Forelimb muscle (tissue), 1 donor: ENCODE measurements around the gene RAPGEF3. TPM values are rescaled to one million over a fixed set of nuclear protein-coding genes. Genes with fewer than 3 reads are reported as not detected.

Experiments used
- DNase-seq: peaks from one replicate; pipeline ENCODE4 v3.0.0-alpha.2; 2013; ENCODE audit warnings: low read depth
- polyA plus RNA-seq: library from polyadenylated mRNA; unstranded; fragments of 120-200 nt; gene quantifications from one replicate; pipeline ENCODE4 v1.2.1, GENCODE V29; 2013; ENCODE audit not compliant: insufficient read length

The RAPGEF3 gene
- polyA plus RNA-seq, 1 donor, result 11.6 TPM

DNA sequence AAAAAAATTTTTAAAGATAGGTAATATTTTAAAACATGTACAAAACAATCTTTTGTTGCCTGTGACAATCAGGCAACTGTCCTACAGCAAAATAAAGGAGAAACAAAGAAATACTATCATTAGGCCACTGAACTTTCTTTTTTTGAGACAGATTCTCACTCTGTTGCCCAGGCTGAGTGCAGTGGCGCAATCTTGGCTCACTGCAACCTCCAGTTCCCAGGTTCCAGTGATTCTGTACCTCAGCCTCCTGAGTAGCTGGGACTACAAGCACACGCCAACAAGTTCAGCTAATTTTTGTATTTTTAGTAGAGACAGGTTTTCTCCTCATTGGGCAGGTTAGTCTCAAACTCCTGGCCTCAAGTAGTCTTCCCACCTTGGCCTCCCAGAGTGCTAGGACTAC, 69.5 kb downstream of the RAPGEF3 start:
- no peak for DNase-seq

DNA sequence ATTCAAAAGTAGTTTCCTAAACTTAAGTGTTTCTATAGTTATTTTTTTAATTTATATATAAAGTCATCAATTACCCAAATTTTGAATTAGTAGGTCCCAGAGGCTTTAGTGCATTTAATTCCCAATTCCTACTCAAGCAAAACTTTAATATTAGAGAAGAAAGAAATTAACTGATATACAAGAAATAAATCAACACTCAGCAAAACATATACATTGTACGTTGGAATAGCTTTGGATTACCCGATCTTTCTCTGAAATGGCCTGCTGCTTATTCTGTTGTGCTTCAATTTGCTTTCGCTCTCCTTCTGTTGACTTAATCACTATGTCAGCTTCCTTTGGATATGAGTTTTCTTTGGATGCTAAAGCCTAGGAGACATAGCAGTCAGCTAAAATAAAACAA, 71.0 kb downstream of the RAPGEF3 start:
- no peak for DNase-seq

DNA sequence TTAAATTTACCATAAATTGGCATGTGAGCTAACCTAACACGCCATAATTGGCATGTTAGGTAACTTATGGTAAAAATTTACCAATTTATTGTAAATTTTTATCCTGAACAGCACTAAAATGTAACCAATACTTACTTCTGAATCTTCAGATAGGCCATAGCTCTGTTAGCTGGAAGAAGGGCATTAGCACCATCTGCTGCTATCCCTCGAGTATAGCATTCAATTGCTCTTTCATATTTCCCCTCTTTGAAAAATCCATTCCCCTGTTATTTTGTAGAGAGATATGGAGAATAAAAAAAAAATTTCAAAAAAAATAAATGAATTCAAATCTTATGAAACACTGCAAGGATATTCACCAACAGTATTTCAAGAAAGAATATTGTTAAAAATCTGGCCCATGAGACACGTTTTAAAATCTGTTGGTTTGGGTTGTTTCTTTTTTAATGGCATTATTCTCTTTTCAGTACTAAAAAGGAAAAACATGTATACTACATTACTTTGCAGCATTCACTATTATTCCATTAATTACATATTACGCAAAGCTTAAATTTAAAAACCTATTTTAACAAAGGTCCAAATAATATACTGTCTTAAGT, 71.9 kb downstream of the RAPGEF3 start:
- no peak for DNase-seq

Other genes with a start within 250 kb of the RAPGEF3 start
- 25.4 TPM for gene RPAP3, start 52.9 kb downstream of the RAPGEF3 start, polyA plus RNA-seq
- 0.71 TPM for gene ENDOU, start 33.4 kb downstream of the RAPGEF3 start, polyA plus RNA-seq
- gene SLC48A1, start 14.4 kb upstream of the RAPGEF3 start, polyA plus RNA-seq, result 11.7 TPM
- 59.5 TPM for gene HDAC7, start 61.0 kb upstream of the RAPGEF3 start, polyA plus RNA-seq
- gene VDR, start 146.1 kb upstream of the RAPGEF3 start, polyA plus RNA-seq, result 0.46 TPM
- gene TMEM106C, start 204.7 kb upstream of the RAPGEF3 start, polyA plus RNA-seq, result 52.1 TPM
- gene COL2A1, start 245.6 kb upstream of the RAPGEF3 start, polyA plus RNA-seq, result 16.9 TPM